Spleen (tissue), 7 donors: Measurements from ENCODE around the gene CCDC177.

ENCODE experiments used
- POLR2A ChIP-seq, 3 donors: fragments of 450-650 bp; IDR thresholded peaks; one replicate each; pipeline ENCODE4 v1.5.1; 2017; ENCODE audit warnings: antibody characterized with exemption in 3 of 3, mild to moderate bottlenecking in 1 of 3
- POLR2AphosphoS5 ChIP-seq, 3 donors: sonication (generic); formaldehyde crosslinking; IDR thresholded peaks; one replicate each; pipeline ENCODE4 v1.5.1; 2017; ENCODE audit warnings: antibody characterized with exemption in 3 of 3
- TF ChIP-seq, protein P1 (sequence below), 11 experiments: fragments of 200-600 bp in 7 of 11; fragments of 450-650 bp in 4 of 11; sonication (generic) in 4 of 11; IDR thresholded peaks in 8 of 11; conservative IDR thresholded peaks in 3 of 11; 1 replicate in 7 of 11; 2 replicates in 4 of 11; pipeline versions ENCODE4 v1.4.0 to v1.8.0; 2016 to 2021; ENCODE audit warnings: antibody characterized with exemption in 11 of 11, inconsistent platforms in 4 of 11, mild to moderate bottlenecking in 1 of 11
- donor health status: DM: no; HTN: no; CAD: no; lungs with moderate emphysema.
- donor health status: DM: no; HTN: no; CAD: no.
- donor health status: DM: no; HTN: no; CAD: no.

DNA sequence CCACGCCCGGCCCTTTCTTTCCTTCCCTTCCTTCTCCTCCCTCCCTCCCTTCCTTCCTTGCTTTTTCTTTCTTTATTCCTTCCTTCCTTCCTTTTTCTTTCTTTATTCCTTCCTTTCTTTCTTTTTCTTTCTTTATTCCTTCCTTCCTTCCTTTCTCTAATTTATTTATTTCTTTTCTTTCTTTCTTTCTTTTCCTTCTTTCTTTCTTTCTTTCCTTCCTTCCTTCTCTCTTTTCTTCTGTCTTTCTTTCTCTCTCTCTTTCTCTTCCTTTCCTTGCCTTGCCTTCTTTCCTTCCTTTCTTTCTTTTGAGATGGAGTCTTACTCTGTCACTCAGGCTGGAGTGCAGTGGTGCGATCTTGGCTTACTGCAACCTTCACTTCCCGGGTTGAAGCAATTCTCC is 15.9 kb downstream of the CCDC177 start:
- TF ChIP-seq, protein P1, sequence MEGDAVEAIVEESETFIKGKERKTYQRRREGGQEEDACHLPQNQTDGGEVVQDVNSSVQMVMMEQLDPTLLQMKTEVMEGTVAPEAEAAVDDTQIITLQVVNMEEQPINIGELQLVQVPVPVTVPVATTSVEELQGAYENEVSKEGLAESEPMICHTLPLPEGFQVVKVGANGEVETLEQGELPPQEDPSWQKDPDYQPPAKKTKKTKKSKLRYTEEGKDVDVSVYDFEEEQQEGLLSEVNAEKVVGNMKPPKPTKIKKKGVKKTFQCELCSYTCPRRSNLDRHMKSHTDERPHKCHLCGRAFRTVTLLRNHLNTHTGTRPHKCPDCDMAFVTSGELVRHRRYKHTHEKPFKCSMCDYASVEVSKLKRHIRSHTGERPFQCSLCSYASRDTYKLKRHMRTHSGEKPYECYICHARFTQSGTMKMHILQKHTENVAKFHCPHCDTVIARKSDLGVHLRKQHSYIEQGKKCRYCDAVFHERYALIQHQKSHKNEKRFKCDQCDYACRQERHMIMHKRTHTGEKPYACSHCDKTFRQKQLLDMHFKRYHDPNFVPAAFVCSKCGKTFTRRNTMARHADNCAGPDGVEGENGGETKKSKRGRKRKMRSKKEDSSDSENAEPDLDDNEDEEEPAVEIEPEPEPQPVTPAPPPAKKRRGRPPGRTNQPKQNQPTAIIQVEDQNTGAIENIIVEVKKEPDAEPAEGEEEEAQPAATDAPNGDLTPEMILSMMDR (IDR thresholded peaks at IDR 0.05 in 8 of 11, conservative IDR thresholded peaks at IDR 0.05 in 3 of 11) = no peak
- no peak for TF ChIP-seq POLR2A (IDR thresholded peaks at IDR 0.05)
- no peak for TF ChIP-seq POLR2AphosphoS5 (IDR thresholded peaks at IDR 0.05)
